ENCODE results near the gene NCK2. TPM values are rescaled to one million over a fixed set of nuclear protein-coding genes. Genes with fewer than 3 reads are reported as not detected.
"Not testable (repeated sequence)": the region's sequence is repeated elsewhere in the genome, so short reads cannot be mapped to it uniquely, and the experiment has no call there.

The NCK2 gene
- total RNA-seq, 1 donor from 2014 or later, result 160 TPM

DNA sequence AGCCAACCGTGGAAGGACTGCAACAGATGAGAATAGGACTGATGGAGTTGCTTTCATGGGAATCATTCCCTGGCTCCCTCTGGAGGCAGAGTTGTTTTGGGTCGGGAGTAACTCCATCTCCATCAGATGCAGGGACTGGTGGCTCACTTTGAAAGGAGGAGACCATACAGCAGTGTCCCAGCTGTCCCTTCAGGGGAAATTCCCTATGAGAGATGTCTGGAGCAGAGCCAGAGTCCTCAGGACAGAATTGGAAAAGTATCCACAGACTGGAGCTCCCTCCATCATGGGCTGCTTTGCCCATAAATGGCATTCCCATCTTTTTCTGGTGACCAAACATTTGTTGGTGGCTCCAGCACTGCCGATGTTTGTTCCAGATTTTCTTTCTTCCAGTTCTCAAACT is 144.3 kb downstream of the NCK2 start:
- DNase-seq (ENCODE audit: low spot score), result no peak

DNA sequence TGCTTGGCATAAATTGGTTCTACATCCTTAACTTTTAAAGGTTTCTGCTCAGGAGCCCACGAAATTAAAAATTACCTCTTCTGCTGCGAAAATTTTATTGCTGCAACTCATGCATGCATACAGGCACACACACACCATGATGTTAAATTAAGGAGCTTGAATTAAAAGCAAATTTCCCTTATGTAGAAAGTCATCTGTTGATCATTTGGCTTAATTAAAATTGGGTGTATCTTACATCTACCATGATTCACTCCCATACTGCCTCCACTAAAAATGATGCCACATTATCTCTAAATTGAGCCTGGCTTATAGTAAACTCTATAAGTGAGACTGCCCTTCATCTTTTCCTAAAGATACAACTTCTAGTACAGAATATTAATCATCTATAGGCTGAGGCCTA is 145.4 kb downstream of the NCK2 start:
- DNase-seq (ENCODE audit: low spot score), result no peak

DNA sequence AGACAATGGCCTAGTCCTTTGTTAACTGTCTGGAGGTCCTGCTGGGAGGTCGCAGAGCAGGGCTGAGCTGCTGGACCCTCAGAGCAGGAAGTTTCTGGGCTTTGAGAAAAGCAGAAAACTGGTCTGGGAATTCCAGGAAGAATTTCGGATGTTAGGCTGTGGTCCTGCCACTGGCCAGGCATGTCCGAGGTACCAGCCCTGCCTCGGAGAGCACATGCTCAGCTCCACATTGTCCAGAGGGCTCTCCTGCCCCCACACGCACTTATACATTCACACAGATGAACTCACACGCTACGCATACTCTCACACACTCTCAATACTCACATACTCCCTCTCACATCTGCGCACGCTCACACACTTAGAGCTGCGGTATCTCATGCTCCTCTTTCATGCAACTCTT is 146.1 kb downstream of the NCK2 start:
- DNase-seq (ENCODE audit: low spot score), result no peak

DNA sequence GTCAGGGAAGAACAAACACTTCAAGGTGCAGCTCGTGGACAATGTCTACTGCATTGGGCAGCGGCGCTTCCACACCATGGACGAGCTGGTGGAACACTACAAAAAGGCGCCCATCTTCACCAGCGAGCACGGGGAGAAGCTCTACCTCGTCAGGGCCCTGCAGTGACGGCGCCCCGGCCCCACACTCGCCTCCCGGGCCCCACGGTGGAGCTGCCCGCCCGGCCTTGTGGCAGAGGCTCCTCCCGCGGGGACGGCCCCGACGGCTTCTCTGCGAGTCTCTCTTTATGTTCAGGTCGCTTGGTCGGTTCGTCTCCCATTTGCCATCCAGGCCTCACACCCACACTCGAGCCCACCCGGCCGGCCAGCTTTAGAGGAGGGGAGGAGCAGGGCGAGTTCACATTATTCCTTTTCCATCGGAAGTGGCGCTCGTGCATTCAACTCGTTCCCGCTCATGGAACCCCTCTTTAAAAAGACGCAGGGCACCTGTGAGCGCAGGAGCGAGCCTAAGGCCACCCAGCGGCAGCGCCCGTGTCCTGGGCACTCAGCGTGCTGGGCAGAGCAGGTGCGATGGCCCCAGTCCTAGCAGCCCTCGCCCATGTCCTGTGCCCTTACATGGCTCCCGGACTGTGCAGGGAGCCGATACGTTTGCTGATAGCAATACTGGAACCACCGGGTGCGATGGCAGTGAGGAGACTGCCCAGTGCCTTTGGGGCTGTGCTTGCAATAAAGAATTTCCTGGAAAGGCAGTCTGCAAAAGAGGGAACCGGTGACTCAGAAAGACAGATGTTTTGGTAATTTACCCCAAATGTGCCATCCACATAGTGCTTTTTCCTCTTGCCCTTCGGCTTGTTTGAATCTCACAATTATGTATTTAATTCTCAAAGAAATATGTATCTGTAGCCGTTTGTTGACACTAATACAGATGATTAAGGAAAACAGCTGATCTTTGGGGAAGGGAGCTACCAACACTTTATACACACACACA is 148.6 kb downstream of the NCK2 start:
- DNase-seq (ENCODE audit: low spot score), result no peak

DNA sequence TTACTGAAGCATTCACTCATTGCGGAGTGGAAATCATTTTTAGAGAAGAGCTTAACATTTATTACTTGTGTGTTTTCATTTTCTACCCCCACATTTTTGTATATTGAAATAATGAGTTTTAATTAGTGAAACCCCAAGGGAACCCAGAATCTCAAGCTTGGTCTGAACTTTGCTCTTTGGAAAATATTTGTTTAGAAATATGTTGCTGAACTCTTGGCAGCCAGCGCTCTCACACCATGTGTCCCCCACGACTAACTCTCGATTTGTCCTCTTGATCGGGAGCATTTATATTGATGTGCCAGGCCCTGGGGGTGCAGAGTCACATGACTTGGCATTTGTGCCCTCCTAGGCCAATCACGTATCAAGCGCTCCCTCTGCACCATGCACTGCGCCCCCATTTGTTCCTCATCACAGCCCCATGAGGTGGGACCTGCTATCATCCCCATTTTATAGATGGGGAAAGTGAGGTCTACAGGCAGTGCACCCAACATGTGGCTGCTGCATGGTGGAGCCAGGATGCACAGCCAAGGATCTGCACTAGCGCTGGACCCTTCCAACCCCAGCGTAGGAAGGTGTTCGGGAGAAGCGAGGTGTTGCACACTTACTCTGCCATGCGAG is 149.7 kb downstream of the NCK2 start:
- DNase-seq (ENCODE audit: low spot score), result no peak

DNA sequence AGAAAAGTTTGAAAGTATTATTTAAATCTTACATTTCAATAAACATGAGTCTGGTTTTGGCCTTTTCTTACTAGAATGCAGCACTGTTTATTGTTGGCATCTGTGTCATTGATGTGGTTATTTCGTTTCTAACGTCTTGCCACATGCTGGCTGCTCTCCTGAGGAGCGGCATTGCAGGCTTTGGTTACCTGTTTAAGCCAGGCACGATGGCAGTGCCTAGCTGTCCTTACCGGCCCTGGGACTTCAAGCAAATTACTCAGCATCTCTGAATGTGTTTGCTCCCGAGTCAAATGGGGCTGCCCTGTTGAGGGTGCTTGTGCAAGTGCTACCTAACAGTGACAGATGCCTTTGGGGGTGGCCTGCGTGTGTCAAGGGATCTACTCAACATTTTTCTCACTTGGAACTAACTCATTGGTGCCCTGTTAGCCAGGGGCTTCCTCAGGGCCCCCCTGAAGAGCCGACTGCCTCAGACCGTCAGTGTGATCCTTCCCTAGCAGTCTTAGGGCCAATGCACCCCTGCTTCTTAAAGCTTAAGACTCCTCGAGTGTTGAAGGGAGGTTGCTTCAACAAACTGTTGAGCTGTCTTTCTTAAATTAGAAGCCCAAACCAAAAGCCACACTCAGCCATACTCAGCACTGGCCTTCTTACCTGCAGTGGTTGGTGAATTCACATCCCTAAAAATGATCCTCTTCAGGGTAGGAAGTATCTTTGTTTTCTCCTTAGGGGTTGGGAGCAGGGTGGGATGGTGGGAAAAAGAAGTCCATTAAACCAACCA is 151.5 kb downstream of the NCK2 start:
- DNase-seq (ENCODE audit: low spot score), result no peak

DNA sequence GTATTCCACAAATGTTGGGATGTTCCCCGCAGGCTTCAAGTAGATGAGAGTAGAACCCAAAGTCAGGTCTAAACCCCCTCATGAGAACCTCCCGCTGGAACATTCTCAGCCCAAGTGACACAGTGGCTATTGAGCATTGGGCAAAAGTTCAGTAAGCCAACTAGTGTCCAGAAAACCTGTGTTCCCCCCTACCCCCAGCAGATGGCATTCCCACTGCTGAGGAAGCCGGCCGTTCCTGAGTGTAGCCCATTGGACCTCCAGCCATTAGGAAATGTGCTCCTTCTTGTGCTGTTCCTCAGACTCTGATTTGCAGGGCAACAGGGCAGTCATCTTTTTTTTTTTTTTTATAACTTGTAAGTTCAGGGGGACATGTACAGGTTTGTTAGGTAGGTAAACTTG is 152.1 kb downstream of the NCK2 start:
- no peak for DNase-seq (ENCODE audit: low spot score)

DNA sequence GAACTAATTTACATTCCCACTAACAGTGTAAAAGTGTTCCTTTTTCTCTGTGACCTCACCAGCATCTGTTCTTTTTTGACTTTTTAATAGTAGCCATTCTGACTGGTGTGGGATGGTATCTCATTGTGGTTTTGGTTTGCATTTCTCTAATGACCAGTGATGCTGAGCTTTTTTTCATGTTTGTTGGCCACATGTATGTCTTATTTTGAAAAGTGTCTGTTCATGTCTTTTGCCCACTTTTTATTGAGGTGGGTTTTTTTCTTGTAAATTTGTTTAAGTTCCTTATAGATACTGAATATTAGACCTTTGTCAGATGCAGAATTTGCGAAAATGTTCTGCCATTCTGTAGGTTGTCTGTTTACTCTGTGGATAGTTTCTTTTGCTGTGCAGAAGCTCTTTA is 153.0 kb downstream of the NCK2 start:
- not testable (repeated sequence) for DNase-seq (ENCODE audit: low spot score)

DNA sequence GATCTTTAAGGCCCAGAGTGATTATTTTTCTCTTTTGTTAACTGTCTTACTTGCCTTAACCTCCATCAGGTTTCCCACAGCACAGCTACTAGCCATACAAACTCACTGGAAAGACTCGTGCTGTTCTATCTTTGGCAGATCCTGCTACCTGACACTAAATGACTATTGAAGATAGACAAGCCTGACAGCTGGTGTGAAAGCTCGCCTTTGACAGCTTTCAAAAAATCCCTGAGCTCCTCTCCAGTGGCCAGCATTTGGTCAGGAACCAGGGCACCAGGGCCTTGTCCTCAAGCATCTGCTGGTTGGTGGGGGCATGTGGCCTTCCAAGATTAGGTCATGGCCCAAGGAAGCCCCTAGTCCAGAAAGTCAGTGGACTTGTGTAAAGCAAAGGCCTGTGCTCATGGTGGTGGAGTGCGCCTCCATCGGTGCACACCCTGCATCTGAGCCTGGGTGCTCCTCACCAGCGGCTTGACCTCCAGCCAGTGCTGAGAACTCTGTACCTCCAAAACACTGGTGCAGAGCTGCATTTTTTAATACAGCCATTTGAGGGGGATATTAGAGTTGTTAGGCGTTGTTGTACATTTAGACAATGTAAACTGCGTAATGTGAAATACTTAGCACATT is 158.5 kb downstream of the NCK2 start:
- DNase-seq (ENCODE audit: low spot score), result no peak

DNA sequence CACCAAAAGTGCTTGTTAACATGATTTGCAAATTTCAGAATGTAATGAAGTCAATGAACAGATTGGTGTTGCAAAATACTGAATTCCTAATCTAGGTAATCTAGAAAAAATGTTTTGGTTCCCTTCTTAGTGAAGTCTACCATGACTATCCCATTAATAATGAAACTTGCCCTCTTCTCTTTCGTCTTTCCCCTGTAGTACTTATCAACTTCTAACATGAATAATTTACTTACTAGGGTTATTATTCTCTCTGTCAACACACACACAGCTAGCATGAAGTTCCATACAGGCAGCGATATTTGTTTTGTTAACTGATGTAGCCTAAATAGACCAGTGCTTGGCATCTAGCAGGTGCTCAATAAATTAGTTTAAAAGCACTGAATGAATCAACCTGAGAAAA is 160.2 kb downstream of the NCK2 start:
- no peak for DNase-seq (ENCODE audit: low spot score)

DNA sequence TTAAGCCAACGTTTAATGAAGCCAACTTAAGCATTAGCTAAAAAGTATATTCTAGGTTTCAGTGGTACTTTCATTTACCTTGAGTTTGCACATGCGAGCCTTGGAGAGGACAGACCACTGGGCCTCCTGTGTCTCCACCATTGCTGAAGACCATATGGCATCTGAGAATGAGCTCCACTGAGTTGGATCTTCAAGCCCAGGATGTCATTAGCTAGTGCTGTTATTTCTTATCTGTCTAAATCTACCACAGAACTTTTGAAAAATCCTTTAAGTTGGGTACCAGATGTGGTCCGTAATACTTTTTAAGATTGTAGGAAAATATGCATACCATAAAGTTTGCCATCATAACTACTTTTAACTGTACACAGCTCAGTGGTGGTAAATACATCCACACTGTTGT is 161.8 kb downstream of the NCK2 start:
- DNase-seq (ENCODE audit: low spot score), result no peak

DNA sequence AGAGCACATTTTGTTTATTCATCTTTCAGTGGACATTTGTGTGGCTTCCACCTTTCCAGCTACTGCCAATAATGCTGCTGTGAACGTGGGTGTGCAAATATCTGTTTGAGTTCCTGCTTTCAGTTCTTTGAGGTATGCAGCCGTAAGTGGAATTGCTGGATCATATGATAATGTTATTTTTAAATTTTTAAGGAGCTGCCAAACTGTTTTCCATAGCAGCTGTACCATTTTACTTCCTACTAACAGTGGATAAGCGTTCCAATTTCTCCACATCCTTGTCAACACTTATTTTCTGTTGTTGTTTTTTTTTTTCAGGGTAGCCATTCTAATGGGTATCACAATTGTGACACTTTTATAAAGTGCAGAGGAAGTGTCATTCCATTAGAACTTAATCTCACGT is 162.5 kb downstream of the NCK2 start:
- DNase-seq (ENCODE audit: low spot score), result no peak

DNA sequence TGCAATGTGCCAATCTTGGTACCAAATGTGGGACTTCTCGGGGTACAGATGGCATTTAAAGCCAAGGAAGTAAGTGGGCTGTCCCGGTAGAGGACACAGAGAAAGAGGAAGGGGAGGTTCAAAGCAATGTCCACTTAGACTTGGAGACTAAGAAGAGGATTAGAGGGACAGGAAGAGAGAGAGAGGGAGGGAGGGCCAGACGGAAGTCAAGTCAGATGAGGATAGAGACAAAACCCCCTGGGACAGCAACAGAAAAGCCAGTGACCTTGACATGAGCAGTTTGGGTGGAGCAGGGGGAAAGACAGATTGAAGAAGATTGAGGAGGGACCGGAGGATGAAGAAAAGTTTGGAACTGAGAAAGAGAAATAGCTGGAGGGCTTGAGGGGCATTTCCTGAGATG is 164.5 kb downstream of the NCK2 start:
- DNase-seq (ENCODE audit: low spot score), result no peak

DNA sequence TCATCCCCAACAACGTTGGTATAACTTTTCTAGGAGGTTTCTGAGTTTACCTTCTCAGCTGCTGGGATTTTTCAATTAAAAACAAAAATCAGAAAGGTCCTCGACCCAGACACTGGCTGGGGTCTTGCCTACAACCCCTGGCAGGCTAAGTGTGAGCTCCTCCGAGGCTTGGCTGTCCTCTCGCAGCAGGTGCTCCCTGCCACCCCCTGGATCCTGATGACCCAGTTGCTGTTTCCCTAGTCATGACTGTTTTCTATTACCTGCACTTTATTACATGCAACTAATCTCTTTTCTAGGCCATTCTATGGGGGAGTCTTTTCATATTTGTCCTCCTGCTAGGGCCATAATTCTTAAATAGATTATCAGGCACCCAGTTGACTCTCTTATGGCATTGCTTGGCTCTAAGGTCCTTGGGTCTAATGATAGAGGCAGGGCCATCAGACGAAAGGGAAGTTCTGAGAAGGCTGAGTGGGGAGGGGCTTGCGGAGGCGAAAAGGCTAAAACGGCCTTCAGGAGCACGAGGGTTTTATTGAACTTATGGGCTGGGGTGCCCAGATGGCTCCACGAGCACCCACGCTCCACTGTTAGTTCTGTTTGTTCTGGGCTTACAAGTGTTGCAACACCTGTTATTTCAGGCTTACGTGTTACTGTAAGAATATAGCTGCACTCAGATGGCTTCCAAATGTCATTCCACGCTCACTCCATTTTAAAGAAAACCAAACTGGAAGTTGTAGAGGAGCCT is 166.0 kb downstream of the NCK2 start:
- DNase-seq (ENCODE audit: low spot score), result no peak

DNA sequence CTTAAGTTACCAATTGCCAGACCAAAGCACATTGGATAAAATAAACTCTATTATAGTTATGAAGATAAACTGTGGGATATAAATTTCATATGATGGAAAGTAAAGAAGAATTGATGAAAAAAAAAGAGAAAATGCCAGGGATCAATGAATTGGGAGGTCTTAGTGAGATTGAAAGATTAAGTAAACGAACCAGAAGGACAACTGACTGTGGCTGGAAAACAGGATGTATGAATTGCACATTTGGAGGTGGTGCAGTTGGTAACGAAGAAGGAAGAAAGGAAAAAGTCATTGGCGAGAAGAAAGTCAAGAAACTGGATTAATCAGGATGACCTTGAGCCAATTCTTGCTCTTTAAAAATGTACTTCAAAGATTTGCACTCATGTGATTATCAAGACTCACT is 166.7 kb downstream of the NCK2 start:
- no peak for DNase-seq (ENCODE audit: low spot score)

DNA sequence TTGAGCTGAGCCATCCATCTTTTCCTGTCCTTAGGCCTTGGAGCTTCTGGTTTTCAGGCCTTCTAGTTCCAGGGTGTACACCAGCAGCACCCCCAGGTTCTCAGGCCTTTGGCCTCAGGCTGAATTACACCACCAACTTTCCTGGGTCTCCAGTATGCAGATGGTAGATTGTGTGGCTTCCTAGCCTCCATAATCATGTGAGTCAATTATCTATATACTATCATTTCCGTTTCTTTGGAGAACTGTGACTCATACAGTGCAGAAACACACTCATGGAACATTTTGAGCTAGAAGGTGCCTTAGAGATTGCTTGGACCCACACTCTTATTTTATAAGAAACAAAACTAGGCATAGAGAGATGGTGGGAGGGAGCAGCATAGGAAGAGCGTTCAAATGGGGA is 167.4 kb downstream of the NCK2 start:
- no peak for DNase-seq (ENCODE audit: low spot score)

DNA sequence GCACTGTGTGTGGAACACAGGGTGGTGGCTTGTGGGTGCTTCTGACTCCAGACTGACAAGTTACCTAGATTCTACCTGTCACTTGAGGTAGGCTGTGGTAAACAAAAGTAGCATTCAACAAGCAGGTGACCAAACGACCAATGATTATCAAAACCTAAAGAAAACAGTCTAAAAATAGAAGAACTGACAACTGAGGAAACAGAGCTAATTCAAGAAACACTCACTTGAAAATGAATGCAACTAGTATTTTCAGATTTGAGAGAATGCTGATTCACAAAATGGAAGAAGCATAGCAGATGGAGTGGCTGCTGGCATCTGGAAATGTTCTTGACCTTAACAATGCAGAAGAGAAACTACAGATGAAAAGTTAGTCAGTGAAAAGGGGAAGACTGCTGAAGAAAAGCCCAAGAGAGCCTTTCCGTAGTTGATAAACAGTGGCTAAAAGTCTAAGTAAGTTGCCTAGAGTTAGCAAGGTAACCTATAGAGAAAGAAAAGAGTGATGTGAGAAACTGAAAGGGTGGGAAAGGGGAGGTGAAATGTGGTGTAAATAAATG is 170.4 kb downstream of the NCK2 start:
- no peak for DNase-seq (ENCODE audit: low spot score)

DNA sequence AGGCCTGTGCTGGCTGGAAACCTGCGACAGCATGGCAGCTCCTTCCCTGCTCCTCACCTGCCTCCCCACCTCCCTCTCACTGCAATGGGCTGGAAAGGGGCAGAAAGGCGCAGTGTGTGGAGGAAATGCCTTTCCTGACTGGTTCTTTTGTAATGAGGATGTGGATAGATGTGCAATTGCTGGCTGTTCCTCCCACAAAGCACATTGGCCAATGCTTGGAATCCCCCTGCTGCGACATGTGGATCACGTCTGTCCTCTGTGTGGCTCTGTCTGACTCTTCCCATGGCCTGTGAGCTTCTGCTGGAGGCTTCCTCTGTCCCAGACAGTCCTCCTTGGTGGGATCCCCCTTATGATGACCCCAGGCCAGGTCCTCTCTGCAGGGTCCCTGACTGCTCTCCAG is 172.5 kb downstream of the NCK2 start:
- no peak for DNase-seq (ENCODE audit: low spot score)

DNA sequence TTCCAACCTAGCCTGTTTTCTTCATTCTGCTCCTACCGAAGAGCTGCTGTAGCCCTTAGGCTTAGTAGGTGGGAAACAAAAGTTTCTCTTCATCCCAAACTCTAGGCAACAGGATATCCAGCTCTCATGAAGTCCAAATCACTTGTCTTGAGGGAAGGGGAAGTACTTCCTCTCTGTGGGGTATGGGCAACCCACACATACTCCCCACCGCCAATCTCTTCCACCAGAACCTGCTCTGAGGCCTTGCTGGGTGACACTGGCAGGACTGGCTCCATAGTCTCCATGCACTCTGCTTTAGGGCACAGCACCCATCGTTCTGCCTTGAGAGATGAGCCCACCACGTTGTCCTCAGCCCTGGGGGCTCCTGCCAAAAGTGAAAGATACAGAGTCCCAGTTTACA is 173.0 kb downstream of the NCK2 start:
- no peak for DNase-seq (ENCODE audit: low spot score)

DNA sequence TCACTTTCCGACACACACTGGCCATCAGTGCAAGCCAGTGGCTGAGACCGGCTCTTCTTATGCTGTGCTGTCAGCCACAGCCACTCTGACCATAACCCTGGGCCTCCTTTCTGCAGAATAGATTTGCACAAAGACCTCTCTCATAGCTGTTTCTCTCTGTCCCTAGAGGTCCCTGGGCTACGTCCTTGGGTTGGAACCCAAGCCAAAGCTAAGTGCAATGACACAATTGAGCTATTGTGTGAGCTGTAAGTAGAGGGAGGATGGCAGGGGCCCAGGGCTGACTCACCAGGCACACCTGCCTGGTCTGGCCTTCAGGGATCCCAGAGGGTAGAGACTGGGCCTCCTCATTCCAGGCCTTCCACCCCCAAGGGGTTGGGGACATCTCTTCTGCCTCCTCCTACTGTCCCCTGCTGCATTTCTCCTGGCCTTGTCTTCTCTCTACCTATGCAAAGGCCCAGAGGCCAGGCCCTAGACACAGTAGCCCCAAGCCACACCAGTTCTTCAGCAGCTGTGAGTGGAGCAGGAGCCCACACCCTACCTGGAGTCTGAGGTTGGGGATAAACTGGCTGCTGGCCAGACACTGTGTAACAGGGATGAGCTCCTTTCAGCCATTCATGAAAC is 174.6 kb downstream of the NCK2 start:
- peak; percentile 65 for DNase-seq (ENCODE audit: low spot score)

DNA sequence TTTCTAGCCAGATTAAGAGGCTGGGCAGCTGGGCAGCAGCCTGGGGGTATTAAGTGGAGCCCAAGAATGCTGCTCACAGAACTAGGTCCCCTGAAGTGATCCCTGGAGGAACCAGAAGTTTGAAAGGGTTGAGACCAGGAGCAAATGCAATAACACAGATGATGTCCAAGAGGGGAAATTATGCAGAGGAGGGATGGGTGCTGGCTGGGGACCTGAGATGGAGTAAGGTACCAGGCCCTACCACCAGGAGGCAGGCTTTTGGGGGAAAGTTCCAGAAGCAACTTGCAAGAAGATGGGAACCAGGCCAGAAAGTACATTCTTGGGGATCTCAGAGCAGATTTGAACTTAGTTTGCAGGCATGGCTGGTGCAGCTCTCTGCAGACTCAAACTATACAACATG is 175.1 kb downstream of the NCK2 start:
- no peak for DNase-seq (ENCODE audit: low spot score)
